Activated CD8-positive, alpha-beta memory T cell treated with anti-CD3 and anti-CD28 coated beads, Interleukin-2, amount 50 U/mL, for 4 hours (primary cell): ENCODE data around the gene STK39.

ENCODE experiments used
- DNase-seq: peaks from one replicate; pipeline ENCODE4 v3.0.0-alpha.2; 2020

The STK39 gene

GRCh38 chr2:168035458-168035857, 211.9 kb downstream of the STK39 start:
- no peak for DNase-seq

- no peak for DNase-seq
These were observed 212.8 kb downstream of the STK39 start for GRCh38 chr2:168034616-168035015.

- DNase-seq = no peak
These were observed 213.4 kb downstream of the STK39 start for GRCh38 chr2:168033966-168034365.

GRCh38 chr2:168032091-168032490, 215.3 kb downstream of the STK39 start:
- no peak for DNase-seq

- DNase-seq = no peak
These were observed 216.4 kb downstream of the STK39 start for GRCh38 chr2:168030862-168031624.

GRCh38 chr2:168029071-168029470, 218.3 kb downstream of the STK39 start:
- DNase-seq = no peak

GRCh38 chr2:168028362-168028761, 219.0 kb downstream of the STK39 start:
- no peak for DNase-seq

- no peak for DNase-seq
These were observed 221.8 kb downstream of the STK39 start for GRCh38 chr2:168025487-168026202.

GRCh38 chr2:168024459-168024858, 222.9 kb downstream of the STK39 start:
- DNase-seq = no peak

GRCh38 chr2:168021800-168022587, 225.4 kb downstream of the STK39 start:
- DNase-seq = no peak

- DNase-seq = no peak
These were observed 232.0 kb downstream of the STK39 start for GRCh38 chr2:168015274-168015953.

GRCh38 chr2:168009900-168010299, 237.5 kb downstream of the STK39 start:
- DNase-seq = no peak

GRCh38 chr2:168008646-168009195, 238.7 kb downstream of the STK39 start:
- no peak for DNase-seq

- no peak for DNase-seq
These were observed 240.9 kb downstream of the STK39 start for GRCh38 chr2:168006498-168006897.

- no peak for DNase-seq
These were observed 241.8 kb downstream of the STK39 start for GRCh38 chr2:168005586-168005985.

- DNase-seq = no peak
These were observed 243.5 kb downstream of the STK39 start for GRCh38 chr2:168003876-168004275.

- no peak for DNase-seq
These were observed 245.3 kb downstream of the STK39 start for GRCh38 chr2:168002021-168002553.

GRCh38 chr2:167992278-167992677, 255.1 kb downstream of the STK39 start:
- no peak for DNase-seq

- DNase-seq = no peak
These were observed 257.3 kb downstream of the STK39 start for GRCh38 chr2:167990062-167990461.

- no peak for DNase-seq
These were observed 259.1 kb downstream of the STK39 start for GRCh38 chr2:167988296-167988695.

GRCh38 chr2:167987558-167987957, 259.8 kb downstream of the STK39 start:
- no peak for DNase-seq

GRCh38 chr2:167987026-167987425, 260.4 kb downstream of the STK39 start:
- no peak for DNase-seq
